ENCODE measurements around the gene DNAH3.
A peak's percentile ranks its signal among the peaks of the same experiment; 100 is the strongest.
"Not testable (repeated sequence)": the region's sequence is repeated elsewhere in the genome, so short reads cannot be mapped to it uniquely, and the experiment has no call there.

Gene DNAH3, protein sequence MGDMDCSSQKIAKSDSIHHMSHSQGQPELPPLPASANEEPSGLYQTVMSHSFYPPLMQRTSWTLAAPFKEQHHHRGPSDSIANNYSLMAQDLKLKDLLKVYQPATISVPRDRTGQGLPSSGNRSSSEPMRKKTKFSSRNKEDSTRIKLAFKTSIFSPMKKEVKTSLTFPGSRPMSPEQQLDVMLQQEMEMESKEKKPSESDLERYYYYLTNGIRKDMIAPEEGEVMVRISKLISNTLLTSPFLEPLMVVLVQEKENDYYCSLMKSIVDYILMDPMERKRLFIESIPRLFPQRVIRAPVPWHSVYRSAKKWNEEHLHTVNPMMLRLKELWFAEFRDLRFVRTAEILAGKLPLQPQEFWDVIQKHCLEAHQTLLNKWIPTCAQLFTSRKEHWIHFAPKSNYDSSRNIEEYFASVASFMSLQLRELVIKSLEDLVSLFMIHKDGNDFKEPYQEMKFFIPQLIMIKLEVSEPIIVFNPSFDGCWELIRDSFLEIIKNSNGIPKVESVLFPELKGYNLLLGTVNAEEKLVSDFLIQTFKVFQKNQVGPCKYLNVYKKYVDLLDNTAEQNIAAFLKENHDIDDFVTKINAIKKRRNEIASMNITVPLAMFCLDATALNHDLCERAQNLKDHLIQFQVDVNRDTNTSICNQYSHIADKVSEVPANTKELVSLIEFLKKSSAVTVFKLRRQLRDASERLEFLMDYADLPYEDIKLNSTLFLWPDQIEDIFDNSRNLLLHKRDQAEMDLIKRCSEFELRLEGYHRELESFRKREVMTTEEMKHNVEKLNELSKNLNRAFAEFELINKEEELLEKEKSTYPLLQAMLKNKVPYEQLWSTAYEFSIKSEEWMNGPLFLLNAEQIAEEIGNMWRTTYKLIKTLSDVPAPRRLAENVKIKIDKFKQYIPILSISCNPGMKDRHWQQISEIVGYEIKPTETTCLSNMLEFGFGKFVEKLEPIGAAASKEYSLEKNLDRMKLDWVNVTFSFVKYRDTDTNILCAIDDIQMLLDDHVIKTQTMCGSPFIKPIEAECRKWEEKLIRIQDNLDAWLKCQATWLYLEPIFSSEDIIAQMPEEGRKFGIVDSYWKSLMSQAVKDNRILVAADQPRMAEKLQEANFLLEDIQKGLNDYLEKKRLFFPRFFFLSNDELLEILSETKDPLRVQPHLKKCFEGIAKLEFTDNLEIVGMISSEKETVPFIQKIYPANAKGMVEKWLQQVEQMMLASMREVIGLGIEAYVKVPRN (N-terminal part only)

DNA sequence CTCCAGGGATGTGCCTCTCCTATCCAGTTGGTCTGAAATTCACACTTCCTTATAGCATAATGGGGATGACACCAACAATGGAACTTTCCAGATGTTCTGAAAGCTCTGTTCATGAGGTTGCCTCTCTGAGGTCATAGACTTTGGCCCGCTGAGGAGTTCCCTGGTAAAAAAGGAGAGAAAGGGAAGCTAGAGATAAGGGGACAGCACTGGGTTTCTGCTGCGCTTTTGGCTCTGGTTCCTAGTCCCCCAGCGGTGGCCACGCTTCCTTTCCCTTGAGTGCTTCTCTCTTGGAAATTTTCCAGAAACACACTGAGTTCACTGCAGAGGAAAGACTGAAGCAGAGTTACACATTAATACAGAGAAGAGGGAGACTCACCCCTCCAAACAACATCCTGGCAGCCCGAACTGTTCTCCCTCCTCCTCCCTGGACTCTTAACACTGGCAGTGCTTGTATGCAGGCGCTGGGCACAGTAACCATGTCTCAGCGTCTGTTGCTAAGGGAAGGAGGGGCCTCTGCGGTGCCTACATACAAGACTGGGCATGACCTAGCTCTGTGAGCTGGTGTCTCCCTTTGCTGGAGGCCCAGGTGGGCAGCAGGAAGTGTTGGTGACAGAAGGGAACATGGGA lies at the start of gene DNAH3:
Gene DNAH3, minus strand, starts transcription at position 472 of the 627 bp plus-strand sequence. CDS start 527 bp downstream, outside the sequence.
- DNase-seq (ENCODE audit: low spot score), result no peak

DNA sequence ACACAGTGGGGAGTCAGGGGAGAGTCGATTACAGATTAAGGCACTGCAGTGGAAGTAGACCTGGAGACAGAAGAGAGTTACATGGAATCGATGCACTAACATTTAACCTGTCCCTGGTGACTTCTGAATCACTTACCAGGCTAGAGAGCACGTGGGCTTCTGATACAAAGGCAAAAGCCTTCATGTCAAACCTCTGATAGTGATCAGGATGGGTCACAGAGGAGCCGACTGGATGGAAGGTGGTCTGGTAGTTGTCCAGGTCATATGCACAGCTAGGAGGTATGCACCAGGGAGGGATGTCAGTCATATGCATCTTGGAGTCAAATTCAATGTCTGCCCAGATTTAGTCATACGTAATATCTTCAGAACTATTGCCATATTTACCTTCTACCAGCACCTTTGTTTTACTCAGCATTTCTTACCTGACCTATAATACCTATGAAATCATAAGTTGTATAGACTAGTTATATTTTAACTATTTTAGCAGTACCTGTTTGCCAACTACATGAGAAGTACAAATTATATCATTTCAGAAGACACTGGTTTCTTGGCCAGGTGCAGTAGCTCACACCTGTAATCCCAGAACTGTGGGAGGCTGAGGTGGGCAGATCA lies 49.1 kb upstream of the DNAH3 start:
- DNase-seq (ENCODE audit: low spot score), result no peak

DNA sequence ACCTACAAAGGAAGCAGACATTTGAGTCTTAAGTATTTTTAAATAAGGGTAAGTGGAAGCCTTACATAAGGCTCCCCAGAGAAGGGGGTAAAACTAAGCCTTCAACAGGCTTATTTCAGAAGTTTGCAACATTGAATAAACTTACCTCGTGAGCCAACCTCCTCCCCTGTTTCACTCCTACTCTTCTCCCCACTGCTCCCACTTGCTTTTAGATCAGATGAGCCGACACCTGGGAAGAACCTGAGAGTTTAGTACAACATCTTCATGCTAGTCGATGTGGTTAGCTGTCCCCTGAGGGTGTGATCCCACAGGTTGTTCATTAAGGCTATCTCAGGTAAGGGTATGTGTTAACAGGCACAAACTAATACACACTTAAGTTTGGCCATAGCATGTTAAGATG lies 47.0 kb upstream of the DNAH3 start:
- DNase-seq (ENCODE audit: low spot score), result no peak

DNA sequence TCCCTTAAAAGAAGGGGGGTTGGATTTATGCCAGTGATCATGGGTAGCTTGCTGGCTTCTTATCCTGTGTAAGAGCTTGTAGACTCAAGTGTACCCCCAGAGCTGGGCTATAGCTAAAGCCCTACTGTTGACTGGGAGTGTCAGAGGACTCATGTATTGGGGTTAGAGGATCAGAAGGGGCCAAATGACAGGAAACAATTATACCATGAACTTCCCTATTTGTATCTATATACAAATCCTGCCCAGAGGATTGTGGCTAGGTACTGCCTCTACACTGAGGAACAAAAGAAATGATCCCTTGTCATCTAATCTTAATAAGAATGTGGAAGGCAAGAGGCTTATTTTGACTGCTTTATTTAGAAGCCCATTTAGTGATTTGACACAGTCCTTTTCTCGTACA lies 46.5 kb upstream of the DNAH3 start:
- DNase-seq (ENCODE audit: low spot score), result no peak

DNA sequence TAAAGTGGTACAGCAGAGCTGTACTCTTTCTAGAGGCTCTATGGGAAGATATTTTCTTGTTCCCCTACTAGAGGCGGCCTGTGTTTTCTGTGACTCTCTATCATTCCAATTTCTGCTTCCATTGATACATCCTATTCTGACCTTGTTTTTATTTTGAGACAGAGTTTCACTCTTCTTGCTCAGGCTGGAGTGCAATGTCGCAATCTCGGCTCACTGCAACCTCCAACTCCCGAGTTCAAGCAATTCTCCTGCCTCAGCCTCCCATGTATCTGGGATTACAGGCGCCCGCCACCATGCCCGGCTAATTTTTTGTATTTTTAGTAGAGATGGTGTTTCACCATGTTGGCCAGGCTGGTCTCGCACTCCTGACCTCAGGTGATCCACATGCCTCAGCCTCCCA lies 44.7 kb upstream of the DNAH3 start:
- DNase-seq (ENCODE audit: low spot score), result not testable (repeated sequence)

DNA sequence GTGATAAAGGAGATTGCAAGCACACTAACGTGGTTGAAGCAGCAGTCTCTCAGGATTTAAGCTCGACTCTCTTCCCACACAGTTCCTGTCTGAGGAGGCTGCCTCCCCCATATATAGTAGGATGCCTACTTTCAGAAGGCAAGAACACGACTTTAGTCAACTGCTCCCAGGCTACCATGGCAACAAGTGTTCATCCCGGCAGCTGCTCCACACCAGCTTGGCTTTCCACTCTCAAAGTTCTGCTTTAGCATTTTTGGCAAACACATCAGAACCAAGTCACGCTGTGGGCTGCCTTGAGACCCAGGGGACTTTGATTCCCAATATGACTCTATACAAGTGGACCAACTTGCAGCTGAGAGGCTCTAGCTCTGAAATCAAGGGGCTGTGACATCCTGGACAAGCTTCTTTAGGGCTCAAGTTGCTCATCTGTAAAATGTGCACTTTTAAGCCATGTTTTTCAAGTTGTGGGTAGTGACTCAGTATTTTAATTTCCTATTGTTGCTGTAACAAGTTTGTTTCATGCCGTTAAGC lies 44.2 kb upstream of the DNAH3 start:
- peak; percentile 21 for DNase-seq (ENCODE audit: low spot score)

DNA sequence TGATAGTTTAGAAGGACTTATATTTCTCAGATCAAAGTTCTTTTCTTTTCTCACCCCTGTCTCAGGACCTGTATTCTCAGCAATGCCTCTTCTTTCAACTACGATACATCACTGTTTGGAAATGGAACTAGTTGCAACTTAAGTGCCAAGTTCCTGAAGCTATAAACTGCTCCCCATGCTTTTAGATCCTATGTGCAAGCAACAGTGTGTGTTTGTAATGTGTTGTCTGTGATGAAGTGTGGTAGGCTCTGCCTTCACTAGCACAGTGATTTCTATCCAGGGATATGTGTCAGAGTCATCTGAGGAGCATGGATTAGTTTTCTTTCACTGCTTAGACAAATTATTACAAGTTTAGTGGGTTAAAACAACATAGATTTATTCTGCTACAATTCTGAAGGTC lies 42.3 kb upstream of the DNAH3 start:
- no peak for DNase-seq (ENCODE audit: low spot score)

DNA sequence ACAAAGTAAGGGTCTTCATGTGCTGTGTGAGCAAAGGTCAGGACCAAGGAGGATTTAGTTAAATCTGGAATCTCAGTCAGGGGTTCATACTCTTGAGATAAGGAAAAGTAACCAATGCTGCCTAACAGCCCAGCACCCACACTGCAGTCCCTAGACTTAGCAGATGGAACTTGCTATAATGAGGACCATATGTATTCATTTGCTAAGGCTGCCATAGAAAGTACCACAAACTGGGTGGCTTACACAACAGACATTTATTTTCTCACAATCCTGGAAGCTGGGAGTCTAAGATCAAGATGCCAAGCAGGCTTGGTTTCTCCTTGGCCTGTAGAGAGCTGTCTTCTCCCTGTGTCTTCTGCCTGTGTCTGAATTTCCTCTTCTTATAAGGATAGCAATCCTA lies 40.0 kb upstream of the DNAH3 start:
- DNase-seq (ENCODE audit: low spot score), result no peak

DNA sequence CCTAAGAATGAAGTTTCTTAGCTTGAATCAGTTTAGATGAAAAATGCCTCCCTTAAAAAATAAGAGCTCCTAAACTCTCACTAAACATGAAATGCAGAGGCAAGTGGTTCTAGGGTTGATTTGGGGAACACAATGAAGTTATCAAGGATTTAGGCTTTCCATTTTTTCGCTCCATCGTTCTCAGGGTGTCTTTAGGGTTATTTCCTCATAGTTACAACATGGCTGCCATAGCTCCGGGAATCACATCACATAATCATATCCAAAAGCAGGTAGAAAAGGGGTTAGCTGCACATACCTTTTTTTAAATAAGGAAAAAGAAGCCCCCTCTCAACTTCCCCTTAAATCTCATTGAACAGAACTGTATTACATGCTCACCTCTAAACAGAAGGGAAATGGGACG lies 39.4 kb upstream of the DNAH3 start:
- no peak for DNase-seq (ENCODE audit: low spot score)

DNA sequence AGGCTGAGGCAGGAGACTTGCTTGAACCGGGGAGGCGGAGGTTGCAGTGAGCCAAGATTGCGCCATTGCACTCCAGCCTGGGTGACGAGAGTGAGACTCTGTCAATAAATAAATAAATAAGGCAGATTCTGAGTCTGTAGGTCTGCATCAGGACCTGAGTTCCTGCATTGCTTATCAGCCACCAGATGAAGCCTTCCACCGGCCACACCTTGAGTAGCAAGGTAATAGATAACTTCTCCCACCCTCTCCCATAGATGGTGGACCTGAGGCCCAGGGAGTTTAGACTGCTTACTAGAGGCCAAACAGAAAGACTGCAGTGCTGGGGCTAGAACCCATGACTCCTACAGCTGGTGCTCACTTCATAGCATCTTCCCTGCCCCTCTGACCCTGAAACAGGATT lies 38.7 kb upstream of the DNAH3 start:
- DNase-seq (ENCODE audit: low spot score), result no peak

DNA sequence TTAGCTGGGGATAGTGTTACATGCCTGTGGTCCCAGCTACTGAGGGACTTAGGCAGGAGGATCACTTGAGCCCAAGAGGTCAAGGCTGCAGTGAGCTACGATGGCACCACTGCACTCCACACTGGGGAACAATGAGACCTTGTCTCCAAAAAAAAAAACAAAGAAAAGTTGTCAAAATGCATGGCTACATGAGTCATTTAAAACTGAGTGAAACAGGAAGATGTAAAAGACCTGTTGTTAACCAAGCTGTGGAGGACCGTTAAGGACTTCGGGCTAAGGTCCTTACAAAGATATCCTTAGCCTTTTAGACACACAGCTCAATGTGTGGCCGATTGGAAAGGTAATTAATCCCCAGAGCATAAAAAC lies 35.7 kb upstream of the DNAH3 start:
- no peak for DNase-seq (ENCODE audit: low spot score)

DNA sequence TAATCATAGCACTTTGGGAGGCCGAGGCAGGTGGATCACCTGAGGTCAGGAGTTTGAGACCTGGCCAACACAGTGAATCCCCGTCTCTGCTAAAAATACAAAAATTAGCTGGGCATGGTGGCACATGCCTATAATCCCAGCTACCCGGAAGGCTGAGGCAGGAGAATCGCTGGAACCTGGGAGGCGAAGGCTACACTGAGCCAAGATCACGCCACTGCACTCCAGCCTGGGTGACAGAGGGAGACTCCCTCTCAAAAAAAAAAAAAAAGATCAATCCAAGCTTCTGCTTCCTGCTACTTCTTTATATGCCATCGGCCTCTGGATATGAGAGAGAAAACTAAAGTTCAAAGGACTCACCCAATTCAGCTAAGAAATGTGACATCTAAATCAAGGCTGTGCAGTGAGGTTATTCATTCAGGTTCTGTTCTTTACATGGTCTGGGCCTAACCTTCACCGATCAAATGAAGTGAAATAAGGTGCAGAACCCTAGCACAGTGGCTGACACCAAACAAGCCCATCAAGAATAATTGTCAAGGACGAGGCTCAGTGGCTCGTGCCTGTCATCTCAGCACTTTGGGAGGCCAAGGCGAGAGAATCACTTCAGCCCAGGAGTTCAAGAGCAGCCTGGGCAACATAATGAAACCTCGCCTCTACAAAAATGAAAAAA lies 35.1 kb upstream of the DNAH3 start:
- DNase-seq (ENCODE audit: low spot score), result no peak

DNA sequence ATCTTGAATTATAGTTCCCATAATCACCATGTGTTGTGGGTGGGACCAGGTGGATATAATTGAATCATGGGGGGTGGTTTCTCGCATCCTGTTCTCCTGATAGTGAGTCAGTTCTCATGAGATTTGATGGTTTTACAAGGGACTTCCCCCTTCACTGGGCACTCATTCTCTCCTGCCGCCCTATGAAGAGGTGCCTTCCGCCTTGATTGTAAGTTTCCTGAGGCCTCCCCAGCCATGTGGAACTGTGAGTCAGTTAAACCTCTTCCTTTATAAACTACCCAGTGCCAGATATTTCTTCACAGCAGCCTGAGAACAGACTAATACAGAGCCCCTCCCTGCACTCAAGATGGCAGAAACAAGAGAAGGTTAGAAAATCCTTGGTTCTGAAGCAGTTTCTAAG lies 34.2 kb upstream of the DNAH3 start:
- DNase-seq (ENCODE audit: low spot score), result no peak

DNA sequence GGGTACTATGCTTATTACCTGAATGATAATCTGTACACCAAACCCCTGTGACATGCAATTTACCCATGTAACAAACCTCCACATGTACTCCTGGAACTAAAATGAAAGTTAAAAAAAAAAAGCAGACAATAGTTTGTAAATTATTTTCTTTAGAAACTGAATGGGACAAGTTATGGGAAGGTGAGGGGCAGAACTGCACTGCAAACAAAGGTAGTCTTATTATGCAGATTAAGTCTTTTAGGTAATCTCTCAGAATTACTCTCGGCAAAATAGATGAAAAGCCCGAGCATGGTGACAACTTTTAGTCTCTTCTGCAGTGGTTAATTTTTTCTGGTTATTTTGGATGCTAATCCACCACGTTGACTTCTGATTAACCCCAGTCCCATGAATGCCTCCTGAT lies 33.3 kb upstream of the DNAH3 start:
- DNase-seq (ENCODE audit: low spot score), result no peak

DNA sequence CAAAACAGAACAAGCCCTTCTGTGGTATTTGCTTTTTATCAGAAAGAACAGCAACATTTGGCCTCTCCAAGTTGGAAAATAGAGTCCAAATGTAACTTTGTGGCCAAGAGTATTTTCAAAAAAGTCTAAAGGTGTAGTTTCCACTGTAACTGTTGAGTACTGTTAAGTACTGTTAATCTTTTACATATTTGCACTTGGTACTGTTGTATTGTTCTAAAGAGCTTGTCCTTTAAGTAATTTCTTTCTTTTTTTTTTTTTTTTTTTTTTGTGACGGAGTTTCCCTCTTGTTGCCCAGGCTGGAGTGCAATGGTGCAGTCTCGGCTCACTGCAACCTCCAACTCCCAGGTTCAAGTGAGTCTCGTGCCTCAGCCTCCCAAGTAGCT lies 29.3 kb upstream of the DNAH3 start:
- no peak for DNase-seq (ENCODE audit: low spot score)

DNA sequence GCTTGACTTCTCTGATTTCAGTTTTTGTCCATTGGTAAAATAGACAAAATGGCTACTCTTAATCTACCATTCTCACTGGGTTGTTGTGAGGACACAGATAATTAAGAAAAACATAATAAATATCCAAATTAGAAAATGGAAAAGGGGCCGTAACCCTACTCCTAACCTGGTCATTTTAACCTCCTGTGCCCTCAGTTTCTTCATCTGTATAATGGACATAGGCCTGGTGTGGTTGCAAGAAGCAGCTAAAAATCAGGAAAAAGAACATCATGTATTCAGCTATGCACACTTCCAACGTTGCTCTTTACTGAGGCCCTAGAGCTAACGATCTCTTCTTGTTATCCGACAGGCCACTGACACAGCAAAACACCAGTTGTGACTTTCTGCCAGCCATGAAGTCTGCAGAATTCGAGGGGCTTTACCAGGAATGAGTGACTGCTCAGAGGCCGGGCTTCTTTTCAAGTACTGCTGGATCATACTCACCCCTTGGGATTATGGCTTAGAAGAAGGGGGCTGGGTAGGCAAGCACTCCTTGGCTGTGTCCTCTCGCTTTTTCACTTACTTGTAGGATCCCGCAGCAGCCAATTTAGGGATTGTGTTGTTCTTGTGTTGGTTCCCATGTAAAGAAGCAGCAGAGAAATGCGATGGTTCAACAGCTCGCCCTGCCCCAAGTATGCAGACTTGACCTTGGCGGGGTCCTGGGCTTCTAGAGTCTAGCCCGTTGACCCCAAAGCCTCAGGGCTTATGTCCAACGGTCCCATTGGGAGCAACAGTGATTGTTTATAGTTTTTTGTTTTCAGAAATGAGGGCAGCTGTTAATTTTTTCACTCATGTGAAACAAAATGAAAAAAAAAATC lies 28.7 kb upstream of the DNAH3 start:
- DNase-seq (ENCODE audit: low spot score), result no peak

DNA sequence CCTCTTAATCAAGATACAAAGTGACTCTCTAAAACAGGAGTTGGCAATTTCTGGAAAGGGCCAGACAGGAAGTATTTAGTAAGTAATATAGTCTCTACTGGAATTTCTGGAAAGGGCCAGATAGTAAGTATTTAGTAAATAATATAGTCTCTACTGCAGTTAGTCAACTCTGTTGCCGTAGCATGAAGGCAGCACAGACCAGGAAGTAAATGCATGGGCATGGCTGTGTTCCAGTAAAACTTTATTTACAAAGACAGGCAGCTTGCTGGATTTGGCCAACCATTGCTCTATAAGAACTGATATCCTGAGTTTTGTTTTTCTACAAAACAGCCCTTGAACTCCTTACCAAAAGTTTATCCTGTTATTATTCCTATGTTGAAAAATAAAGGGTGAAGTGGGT lies 24.8 kb upstream of the DNAH3 start:
- DNase-seq (ENCODE audit: low spot score), result no peak

DNA sequence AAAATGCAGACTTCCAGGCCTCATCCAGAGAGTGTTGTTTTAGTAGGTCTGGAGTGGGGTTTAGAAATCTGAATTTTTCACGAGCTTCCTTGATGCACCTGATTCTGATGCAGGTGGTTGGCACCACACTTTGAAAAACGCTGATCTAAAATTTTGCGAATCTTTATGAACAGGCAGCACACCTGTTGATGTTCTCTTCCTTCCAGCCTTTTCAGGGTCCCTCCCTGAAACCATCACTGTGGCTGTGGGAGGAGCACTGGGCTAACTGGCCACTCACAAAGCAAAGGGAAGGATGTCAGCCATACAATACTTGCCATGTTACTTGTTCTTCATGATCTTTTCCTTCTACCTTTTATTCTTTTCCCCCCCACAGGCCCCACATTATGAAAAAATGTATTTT lies 22.0 kb upstream of the DNAH3 start:
- no peak for DNase-seq (ENCODE audit: low spot score)

DNA sequence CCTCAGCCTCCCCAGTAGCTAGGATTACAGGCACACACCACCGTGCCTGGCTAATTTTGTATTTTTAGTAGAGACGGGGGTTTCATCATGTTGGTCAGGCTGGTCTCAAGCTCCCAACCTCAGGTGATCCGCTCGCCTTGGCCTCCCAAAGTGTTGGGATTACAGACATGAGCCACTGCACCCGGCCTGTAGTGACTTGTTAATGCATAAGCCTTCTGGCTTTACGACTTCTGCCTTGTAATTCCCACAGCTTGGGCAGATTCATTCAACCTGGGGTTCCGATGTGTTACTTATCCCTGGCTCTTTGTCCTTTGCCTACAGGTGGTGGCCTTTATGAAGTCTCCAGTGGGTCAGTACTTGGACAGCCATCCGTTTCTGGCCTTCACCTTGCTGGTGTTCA lies 19.5 kb upstream of the DNAH3 start:
- not testable (repeated sequence) for DNase-seq (ENCODE audit: low spot score)

All from hepatic stellate cell (primary cell).